ENCODE results near the gene SEC14L3. TPM values are rescaled to one million over a fixed set of nuclear protein-coding genes. Genes with fewer than 3 reads are reported as not detected.

Gene SEC14L3
- total RNA-seq, 1 experiment from 2014 or later = not detected

GRCh38 chr22:30447656-30448055, 24.2 kb downstream of the SEC14L3 start (continued):
- TF ChIP-seq GABPB1 (CRISPR knock-in tag; IDR thresholded peaks at IDR 0.05) (no peak), CDX4 (CRISPR knock-in tag; IDR thresholded peaks at IDR 0.05; ENCODE audit: borderline replicate concordance) (no peak), E2F4 (CRISPR knock-in tag; IDR thresholded peaks at IDR 0.05; ENCODE audit: borderline replicate concordance, low read depth) (no peak), CREB1 (CRISPR knock-in tag; IDR thresholded peaks at IDR 0.05) (no peak), ATF1 (CRISPR knock-in tag; IDR thresholded peaks at IDR 0.05) (no peak), MXD4 (CRISPR knock-in tag; IDR thresholded peaks at IDR 0.05; ENCODE audit: borderline replicate concordance) (no peak), USF1 (CRISPR knock-in tag; IDR thresholded peaks at IDR 0.05) (no peak), ZNF416 (CRISPR knock-in tag; IDR thresholded peaks at IDR 0.05) (no peak)

- DNase-seq (ENCODE audit: low spot score) (no peak), ATAC-seq (peak; percentile 45)
- ChIA-PET CTCF (interaction anchor here (0.7 to 3.4 kb wide), 31 partner anchors 8 to 162 kb away, joined by 3 to 38 read pairs (median 5); partner anchors contain the start of genes CASTOR1, MTFP1, RNF215 and SEC14L2), POLR2A (no interaction called here)
- Mint-ChIP-seq H3K4me3 (no peak overlapping the region), H3K27me3 (ENCODE audit: low read depth) (no peaks in the 10 kb centered on the region; the same call in 1 of the 2 replicates), H3K36me3 (no peaks in the 10 kb centered on the region), H3K27ac (no peak overlapping the region), H3K9me3 (no peaks in the 10 kb centered on the region), H3K4me1 (peaks cover 7% of the 10 kb centered on the region)
- TF ChIP-seq CTCF (IDR thresholded peaks at IDR 0.05) (peak; percentile 10), ZNF121 (CRISPR knock-in tag; IDR thresholded peaks at IDR 0.05) (no peak), ARID4B (CRISPR knock-in tag; IDR thresholded peaks at IDR 0.05; ENCODE audit: borderline replicate concordance) (no peak), ZNF396 (CRISPR knock-in tag; IDR thresholded peaks at IDR 0.05; ENCODE audit: borderline replicate concordance) (no peak)
Observed at GRCh38 chr22:30445438-30446145, 26.2 kb downstream of the SEC14L3 start.

All from WTC11 (cell line).